ENCODE measurements around the gene PLXNB3.

GRCh38 chrX:153776611-153777045 lies 12.6 kb downstream of the PLXNB3 start:
- TF ChIP-seq CTCF (IDR thresholded peaks at IDR 0.05; ENCODE audit: poor library complexity, severe bottlenecking) (no peak), SMC3 (conservative IDR thresholded peaks at IDR 0.05; ENCODE audit: poor library complexity) (no peak), EP300 (conservative IDR thresholded peaks at IDR 0.05; ENCODE audit: poor library complexity, severe bottlenecking) (no peak)

All from neural cell (in vitro differentiated cells).